Gastroesophageal sphincter (tissue), 4 donors: ENCODE measurements around the gene SSNA1. TPM values are rescaled to one million over a fixed set of nuclear protein-coding genes. Genes with fewer than 3 reads are reported as not detected.

Source experiments
- ATAC-seq: fragments of 150-250 bp; one replicate; pipeline ENCODE4 v1.9.1; 2016; ENCODE audit warnings: mild to moderate bottlenecking, moderate library complexity
- H3K27ac ChIP-seq, 4 donors: fragments of 200-600 bp; sonication (generic) in 3 of 4; 1 replicate in 3 of 4; 2 replicates in 1 of 4; pipeline ENCODE4 v1.5.1; 2016 to 2019
- H3K27me3 ChIP-seq: fragments of 200-600 bp; sonication (generic); one replicate; pipeline ENCODE4 v1.5.1; 2019
- H3K36me3 ChIP-seq, 2 donors: fragments of 200-600 bp; sonication (generic); one replicate each; pipeline ENCODE4 v1.5.1; 2019; ENCODE audit warnings: control low read depth in 1 of 2
- H3K4me1 ChIP-seq, 3 donors: fragments of 200-600 bp; sonication (generic); 1 replicate in 2 of 3; 2 replicates in 1 of 3; pipeline ENCODE4 v1.5.1; 2016 to 2019; ENCODE audit warnings: control low read depth in 2 of 3
- H3K4me3 ChIP-seq, 2 donors: fragments of 200-600 bp; sonication (generic); one replicate each; pipeline ENCODE4 v1.5.1; 2019; ENCODE audit warnings: mild to moderate bottlenecking in 1 of 2, moderate library complexity in 1 of 2
- H3K9me3 ChIP-seq, 3 donors: fragments of 200-600 bp; sonication (generic); one replicate each; pipeline ENCODE4 v1.5.1; 2017 to 2019; ENCODE audit warnings: control low read depth in 2 of 3
- EP300 ChIP-seq: sonication (generic); formaldehyde crosslinking; IDR thresholded peaks from one replicate; pipeline ENCODE4 v1.6.1; 2017; ENCODE audit warnings: antibody characterized with exemption, mild to moderate bottlenecking
- POLR2A ChIP-seq, 2 donors: fragments of 450-650 bp; IDR thresholded peaks; one replicate each; pipeline ENCODE4 v1.6.1; 2017; ENCODE audit warnings: antibody characterized with exemption in 2 of 2, mild to moderate bottlenecking in 2 of 2, moderate library complexity in 1 of 2
- POLR2AphosphoS5 ChIP-seq: sonication (generic); formaldehyde crosslinking; IDR thresholded peaks from one replicate; pipeline ENCODE4 v1.6.1; 2017; ENCODE audit warnings: antibody characterized with exemption
- WGBS, 2 donors: methylation state at CpG; one replicate each; pipeline ENCODE4 v1.1.5; 2018; ENCODE audit warnings: low coverage in 1 of 2; 5-methylcytosine and 5-hydroxymethylcytosine counted together
- total RNA-seq, 4 donors: library from RNA; depleted of rRNA; stranded (reverse); fragments of >200 nt; gene quantifications; one replicate each; pipeline ENCODE4 v1.1.0, GENCODE V29; 2016
- TF ChIP-seq, protein P1 (sequence below), 4 experiments: fragments of 200-600 bp in 2 of 4; fragments of 450-650 bp in 2 of 4; sonication (generic) in 1 of 4; IDR thresholded peaks; one replicate each; pipeline ENCODE4 v1.5.1; 2017 to 2019; ENCODE audit warnings: antibody characterized with exemption in 4 of 4, mild to moderate bottlenecking in 2 of 4, moderate library complexity in 2 of 4

The SSNA1 gene
- total RNA-seq, 4 donors from 2014 or later: 56.8 to 99.0 (median 73.8) TPM

DNA sequence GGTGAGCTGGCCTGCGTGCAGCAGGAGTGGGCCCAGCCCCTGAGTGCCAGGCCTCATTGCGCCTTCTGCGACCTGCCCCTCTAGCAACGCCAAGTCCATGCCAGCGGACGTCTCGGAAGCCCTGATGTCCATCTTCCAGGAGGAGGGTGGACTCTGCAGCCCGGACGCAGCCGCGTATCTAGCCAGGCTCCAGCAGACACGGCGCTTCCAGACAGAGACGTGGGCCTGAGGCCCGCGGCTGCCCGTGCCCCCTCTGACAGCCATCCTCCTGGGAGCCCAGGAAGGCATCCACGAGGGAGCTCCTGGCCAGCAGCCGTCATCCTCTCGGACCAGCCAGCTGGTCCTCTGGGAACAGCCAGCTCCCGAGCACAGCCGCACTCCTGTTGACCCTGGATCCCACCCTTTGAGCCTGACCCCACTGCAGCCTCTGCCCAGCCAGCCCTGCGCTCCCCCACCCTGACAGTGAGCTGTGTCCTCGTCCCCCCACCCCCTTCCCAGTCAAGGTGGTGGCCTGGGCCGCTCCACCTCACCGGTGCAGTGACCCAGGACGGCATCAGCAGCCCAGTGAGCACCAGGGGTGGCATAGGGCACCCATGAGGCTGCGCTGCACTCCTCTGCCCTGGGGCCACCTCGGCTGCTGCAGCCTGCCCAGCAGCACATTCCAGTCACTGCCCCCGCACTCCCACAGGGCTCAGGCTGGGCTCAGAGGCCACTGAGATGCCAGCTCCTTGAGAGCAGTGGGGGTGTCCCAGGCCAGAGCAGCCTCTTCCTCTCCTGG is 27.9 kb downstream of the SSNA1 start:
- Histone ChIP-seq H3K27me3 (no peaks in the 10 kb centered on the region), H3K9me3 (no peaks in the 10 kb centered on the region), H3K4me3 (no peak overlapping the region), H3K4me1 (peaks cover 0 to 29% (median 5%) of the 10 kb centered on the region in 3 donors), H3K36me3 (peaks cover 0 to 28% of the 10 kb centered on the region in 2 donors), H3K27ac (no peak overlapping the region)
- ATAC-seq: no peak
- TF ChIP-seq, protein P1, sequence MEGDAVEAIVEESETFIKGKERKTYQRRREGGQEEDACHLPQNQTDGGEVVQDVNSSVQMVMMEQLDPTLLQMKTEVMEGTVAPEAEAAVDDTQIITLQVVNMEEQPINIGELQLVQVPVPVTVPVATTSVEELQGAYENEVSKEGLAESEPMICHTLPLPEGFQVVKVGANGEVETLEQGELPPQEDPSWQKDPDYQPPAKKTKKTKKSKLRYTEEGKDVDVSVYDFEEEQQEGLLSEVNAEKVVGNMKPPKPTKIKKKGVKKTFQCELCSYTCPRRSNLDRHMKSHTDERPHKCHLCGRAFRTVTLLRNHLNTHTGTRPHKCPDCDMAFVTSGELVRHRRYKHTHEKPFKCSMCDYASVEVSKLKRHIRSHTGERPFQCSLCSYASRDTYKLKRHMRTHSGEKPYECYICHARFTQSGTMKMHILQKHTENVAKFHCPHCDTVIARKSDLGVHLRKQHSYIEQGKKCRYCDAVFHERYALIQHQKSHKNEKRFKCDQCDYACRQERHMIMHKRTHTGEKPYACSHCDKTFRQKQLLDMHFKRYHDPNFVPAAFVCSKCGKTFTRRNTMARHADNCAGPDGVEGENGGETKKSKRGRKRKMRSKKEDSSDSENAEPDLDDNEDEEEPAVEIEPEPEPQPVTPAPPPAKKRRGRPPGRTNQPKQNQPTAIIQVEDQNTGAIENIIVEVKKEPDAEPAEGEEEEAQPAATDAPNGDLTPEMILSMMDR (IDR thresholded peaks at IDR 0.05): no peak
- no peak for TF ChIP-seq POLR2AphosphoS5
- no peak for TF ChIP-seq POLR2A (IDR thresholded peaks at IDR 0.05)
- TF ChIP-seq EP300: no peak
- 90% methylated on average over 2 of the region's 30 CpGs; no CpG with 5 or more reads in 1 of the 2 donors for WGBS, 2 donors

DNA sequence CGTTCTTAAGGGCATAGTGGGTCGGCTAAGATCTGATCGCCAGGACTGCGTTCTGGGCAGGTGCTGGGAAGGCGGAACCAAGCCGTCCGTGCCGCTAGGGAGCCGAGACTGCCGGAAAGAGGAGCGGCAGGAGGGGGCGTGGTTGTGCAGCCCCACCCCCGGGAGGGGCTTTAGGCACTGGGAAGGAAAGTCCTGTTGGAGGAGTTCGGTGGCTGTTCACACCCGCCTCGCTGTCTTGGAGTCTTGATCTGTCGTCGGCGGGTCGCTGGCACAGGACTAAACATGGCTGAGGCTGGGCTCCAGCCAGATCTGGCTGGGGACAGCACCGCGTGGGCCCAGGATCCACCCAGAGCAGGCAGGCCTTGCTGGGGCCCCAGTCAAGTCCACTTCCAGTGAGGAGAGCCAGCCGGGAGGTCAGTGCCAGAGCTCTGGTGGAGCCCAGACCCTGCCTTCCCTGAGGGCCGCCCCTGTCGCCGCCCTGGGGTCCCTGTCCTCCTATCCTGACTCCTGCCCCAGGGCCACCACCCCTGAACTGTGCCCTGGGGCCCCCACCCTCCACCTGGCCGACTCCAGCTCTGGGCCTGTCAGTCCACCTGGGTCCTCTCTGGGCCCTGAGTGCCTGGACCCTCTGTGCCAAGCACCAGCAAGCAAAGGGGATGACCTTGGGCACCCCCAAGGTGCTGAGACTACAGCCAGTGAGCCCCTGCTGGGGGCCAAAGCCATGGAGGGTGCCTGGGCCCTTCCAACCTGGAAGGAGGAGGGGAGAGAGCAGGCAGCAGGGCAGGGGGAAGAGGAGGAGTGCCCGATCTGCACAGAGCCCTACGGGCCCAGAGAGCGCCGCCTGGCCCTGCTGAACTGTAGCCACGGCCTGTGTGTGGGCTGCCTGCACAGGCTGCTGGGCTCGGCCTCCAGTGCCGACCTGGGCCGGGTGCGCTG is 29.1 kb downstream of the SSNA1 start:
- Histone ChIP-seq H3K4me1 (peaks cover 0 to 38% (median 11%) of the 10 kb centered on the region in 3 donors), H3K27ac (no peak overlapping the region), H3K36me3 (peaks cover 0 to 28% of the 10 kb centered on the region in 2 donors), H3K27me3 (no peaks in the 10 kb centered on the region), H3K9me3 (no peaks in the 10 kb centered on the region), H3K4me3 (peak overlapping the region in 1 of 2 donors; percentile 26)
- peak; percentile 24 for ATAC-seq
- TF ChIP-seq POLR2AphosphoS5 (no peak), POLR2A (IDR thresholded peaks at IDR 0.05) (no peak), EP300 (no peak)
- TF ChIP-seq, protein P1 (IDR thresholded peaks at IDR 0.05): no peak
- no CpG with 5 or more reads among the region's 36 CpGs for WGBS, 2 donors

- no CpG with 5 or more reads among the region's 30 CpGs for WGBS, 2 donors
- TF ChIP-seq, protein P1 (IDR thresholded peaks at IDR 0.05): no peak
- TF ChIP-seq POLR2AphosphoS5: no peak
- TF ChIP-seq POLR2A (IDR thresholded peaks at IDR 0.05): no peak
- no peak for TF ChIP-seq EP300
- no peak for ATAC-seq
- Histone ChIP-seq H3K27me3 (no peaks in the 10 kb centered on the region), H3K4me1 (peaks cover 0 to 45% (median 11%) of the 10 kb centered on the region in 3 donors), H3K36me3 (peaks cover 0 to 28% of the 10 kb centered on the region in 2 donors), H3K27ac (no peak overlapping the region), H3K9me3 (no peaks in the 10 kb centered on the region), H3K4me3 (no peak overlapping the region)
Measured at GRCh38 chr9:137218212-137218753, 29.8 kb downstream of the SSNA1 start.

- Histone ChIP-seq H3K4me1 (peaks cover 0 to 46% (median 11%) of the 10 kb centered on the region in 3 donors), H3K36me3 (peaks cover 0 to 28% of the 10 kb centered on the region in 2 donors), H3K27me3 (no peaks in the 10 kb centered on the region), H3K4me3 (no peak overlapping the region), H3K9me3 (no peaks in the 10 kb centered on the region), H3K27ac (no peak overlapping the region)
- TF ChIP-seq EP300 (no peak), POLR2AphosphoS5 (no peak), POLR2A (IDR thresholded peaks at IDR 0.05) (no peak)
- TF ChIP-seq, protein P1 (IDR thresholded peaks at IDR 0.05): no peak
- WGBS, 2 donors: 80% methylated on average over 1 of the region's 12 CpGs; no CpG with 5 or more reads in 1 of the 2 donors
- ATAC-seq: no peak
Measured at GRCh38 chr9:137218754-137219271, 30.3 kb downstream of the SSNA1 start.
